Liver (tissue), 3 donors: ENCODE measurements around the gene DENND2D.

Source experiments
- EGR1 ChIP-seq, 2 donors: IDR thresholded peaks; 2 replicates each; pipeline ENCODE4 v1.6.1; 2016 to 2018; ENCODE audit warnings: antibody characterized with exemption in 2 of 2, low read depth in 2 of 2
- FOXA1 ChIP-seq: IDR thresholded peaks from 2 replicates; pipeline ENCODE4 v1.6.1; 2016; ENCODE audit warnings: antibody characterized with exemption
- RAD21 ChIP-seq, 2 donors: IDR thresholded peaks; 2 replicates each; pipeline ENCODE4 v1.6.1; 2016; ENCODE audit warnings: antibody characterized with exemption in 2 of 2, mild to moderate bottlenecking in 2 of 2
- SP1 ChIP-seq: IDR thresholded peaks from 2 replicates; pipeline ENCODE4 v1.6.1; 2018; ENCODE audit warnings: antibody characterized with exemption, mild to moderate bottlenecking
- TAF1 ChIP-seq: conservative IDR thresholded peaks from 2 replicates; pipeline ENCODE4 v1.6.1; 2016; ENCODE audit warnings: antibody characterized with exemption, mild to moderate bottlenecking
- TF ChIP-seq, protein P1 (sequence below): fragments of 150-350 bp; IDR thresholded peaks from 2 replicates; pipeline ENCODE4 v1.5.1; 2017; ENCODE audit warnings: improper control_type of control experiment, low read depth, low read length; ENCODE audit not compliant: missing input control
- TF ChIP-seq, protein P2 (sequence below): IDR thresholded peaks from 2 replicates; pipeline ENCODE4 v1.6.1; 2016; ENCODE audit warnings: antibody characterized with exemption
- TF ChIP-seq, protein P3 (sequence below): IDR thresholded peaks from 2 replicates; pipeline ENCODE4 v1.6.1; 2016; ENCODE audit warnings: antibody characterized with exemption, mild to moderate bottlenecking
- TF ChIP-seq, protein P4 (sequence below): IDR thresholded peaks from 2 replicates; pipeline ENCODE4 v1.6.1; 2016; ENCODE audit warnings: antibody characterized with exemption
- donor health status: healthy.
- donor health status: healthy.

DNA sequence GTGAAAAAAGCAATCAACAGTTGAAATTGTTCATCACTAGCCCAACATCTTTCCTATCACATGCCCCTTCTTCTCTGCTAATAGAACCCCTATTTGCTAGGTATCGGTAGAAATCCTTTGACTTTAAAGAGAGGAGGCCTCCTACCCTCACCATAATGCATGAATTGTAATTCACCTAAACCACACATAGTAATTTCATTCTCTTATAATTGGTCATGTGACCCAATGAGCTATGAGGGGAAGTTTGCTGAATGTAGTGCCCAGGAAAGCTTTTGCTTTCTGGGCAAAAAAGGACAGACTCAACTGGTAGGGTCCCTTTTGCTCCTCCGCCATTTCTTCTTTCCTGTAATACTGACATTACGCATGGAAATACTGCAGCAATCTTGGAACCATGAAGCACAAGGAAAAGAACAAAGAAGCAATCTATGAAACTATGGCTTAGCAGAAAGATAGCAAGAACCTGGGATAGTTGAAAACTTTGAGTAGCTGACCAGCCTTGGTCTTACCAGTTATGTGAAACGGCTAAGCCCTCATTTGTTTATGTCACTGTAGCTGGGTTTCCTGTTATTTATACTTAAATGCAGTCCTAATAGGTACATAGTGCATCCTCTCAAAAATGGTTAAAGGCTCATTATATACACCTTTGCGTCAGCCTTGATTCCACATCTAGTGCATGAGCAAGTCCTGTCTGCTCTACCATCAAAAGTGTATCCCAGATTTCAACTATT is 16.9 kb upstream of the DENND2D start:
- TF ChIP-seq, protein P1, sequence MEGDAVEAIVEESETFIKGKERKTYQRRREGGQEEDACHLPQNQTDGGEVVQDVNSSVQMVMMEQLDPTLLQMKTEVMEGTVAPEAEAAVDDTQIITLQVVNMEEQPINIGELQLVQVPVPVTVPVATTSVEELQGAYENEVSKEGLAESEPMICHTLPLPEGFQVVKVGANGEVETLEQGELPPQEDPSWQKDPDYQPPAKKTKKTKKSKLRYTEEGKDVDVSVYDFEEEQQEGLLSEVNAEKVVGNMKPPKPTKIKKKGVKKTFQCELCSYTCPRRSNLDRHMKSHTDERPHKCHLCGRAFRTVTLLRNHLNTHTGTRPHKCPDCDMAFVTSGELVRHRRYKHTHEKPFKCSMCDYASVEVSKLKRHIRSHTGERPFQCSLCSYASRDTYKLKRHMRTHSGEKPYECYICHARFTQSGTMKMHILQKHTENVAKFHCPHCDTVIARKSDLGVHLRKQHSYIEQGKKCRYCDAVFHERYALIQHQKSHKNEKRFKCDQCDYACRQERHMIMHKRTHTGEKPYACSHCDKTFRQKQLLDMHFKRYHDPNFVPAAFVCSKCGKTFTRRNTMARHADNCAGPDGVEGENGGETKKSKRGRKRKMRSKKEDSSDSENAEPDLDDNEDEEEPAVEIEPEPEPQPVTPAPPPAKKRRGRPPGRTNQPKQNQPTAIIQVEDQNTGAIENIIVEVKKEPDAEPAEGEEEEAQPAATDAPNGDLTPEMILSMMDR = no peak
- TF ChIP-seq, protein P2, sequence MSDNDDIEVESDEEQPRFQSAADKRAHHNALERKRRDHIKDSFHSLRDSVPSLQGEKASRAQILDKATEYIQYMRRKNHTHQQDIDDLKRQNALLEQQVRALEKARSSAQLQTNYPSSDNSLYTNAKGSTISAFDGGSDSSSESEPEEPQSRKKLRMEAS = no peak
- TF ChIP-seq SP1 (no peak), RAD21 (IDR thresholded peaks at IDR 0.05) (no peak), EGR1 (IDR thresholded peaks at IDR 0.05; ENCODE audit: low read depth in 2 of 2) (no peak), TAF1 (no peak), FOXA1 (no peak)
- TF ChIP-seq, protein P3, sequence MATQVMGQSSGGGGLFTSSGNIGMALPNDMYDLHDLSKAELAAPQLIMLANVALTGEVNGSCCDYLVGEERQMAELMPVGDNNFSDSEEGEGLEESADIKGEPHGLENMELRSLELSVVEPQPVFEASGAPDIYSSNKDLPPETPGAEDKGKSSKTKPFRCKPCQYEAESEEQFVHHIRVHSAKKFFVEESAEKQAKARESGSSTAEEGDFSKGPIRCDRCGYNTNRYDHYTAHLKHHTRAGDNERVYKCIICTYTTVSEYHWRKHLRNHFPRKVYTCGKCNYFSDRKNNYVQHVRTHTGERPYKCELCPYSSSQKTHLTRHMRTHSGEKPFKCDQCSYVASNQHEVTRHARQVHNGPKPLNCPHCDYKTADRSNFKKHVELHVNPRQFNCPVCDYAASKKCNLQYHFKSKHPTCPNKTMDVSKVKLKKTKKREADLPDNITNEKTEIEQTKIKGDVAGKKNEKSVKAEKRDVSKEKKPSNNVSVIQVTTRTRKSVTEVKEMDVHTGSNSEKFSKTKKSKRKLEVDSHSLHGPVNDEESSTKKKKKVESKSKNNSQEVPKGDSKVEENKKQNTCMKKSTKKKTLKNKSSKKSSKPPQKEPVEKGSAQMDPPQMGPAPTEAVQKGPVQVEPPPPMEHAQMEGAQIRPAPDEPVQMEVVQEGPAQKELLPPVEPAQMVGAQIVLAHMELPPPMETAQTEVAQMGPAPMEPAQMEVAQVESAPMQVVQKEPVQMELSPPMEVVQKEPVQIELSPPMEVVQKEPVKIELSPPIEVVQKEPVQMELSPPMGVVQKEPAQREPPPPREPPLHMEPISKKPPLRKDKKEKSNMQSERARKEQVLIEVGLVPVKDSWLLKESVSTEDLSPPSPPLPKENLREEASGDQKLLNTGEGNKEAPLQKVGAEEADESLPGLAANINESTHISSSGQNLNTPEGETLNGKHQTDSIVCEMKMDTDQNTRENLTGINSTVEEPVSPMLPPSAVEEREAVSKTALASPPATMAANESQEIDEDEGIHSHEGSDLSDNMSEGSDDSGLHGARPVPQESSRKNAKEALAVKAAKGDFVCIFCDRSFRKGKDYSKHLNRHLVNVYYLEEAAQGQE = no peak
- TF ChIP-seq, protein P4, sequence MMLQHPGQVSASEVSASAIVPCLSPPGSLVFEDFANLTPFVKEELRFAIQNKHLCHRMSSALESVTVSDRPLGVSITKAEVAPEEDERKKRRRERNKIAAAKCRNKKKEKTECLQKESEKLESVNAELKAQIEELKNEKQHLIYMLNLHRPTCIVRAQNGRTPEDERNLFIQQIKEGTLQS = no peak
